Panc1 (cell line): ENCODE results near the gene ATP6V1G3. TPM values are rescaled to one million over a fixed set of nuclear protein-coding genes. Genes with fewer than 3 reads are reported as not detected.

Experiments used
- ATAC-seq: fragments of 200-7000 bp; cut with Tn5 transposase; 2 replicates; pipeline ENCODE4 v1.9.1; 2020; ENCODE audit warnings: mild to moderate bottlenecking, moderate library complexity
- BruUV-seq: library from RNA; stranded (reverse); fragments of 400-500 nt; replicated peaks from 2 replicates; lab custom pipeline; 2021; lab: Mats Ljungman, UMichigan
- CTCF ChIA-PET: fragments of 300-600 bp; sonication (Branson Sonifier 250); formaldehyde crosslinking; loops from one replicate; lab custom pipeline; 2022; ENCODE audit warnings: antibody characterized with exemption; lab: Charles Lee
- POLR2A ChIA-PET: fragments of 300-600 bp; sonication (Branson Sonifier 250); formaldehyde crosslinking; loops from one replicate; lab custom pipeline; 2022; ENCODE audit warnings: antibody characterized with exemption; lab: Charles Lee
- DNase-seq: peaks from one replicate; pipeline ENCODE4 v3.0.0-alpha.2; 2010; ENCODE audit warnings: low read depth, low spot score
- H3K27ac ChIP-seq: 2 replicates; pipeline ENCODE4 v1.5.1; 2011; ENCODE audit warnings: mild to moderate bottlenecking, low read length, inconsistent platforms
- H3K27me3 ChIP-seq: fragments of 200-500 bp; sonication (Bioruptor generic); 2 replicates; pipeline ENCODE4 v1.6.0; 2014; ENCODE audit warnings: low read length, inconsistent platforms; ENCODE audit not compliant: control insufficient read depth, insufficient read depth
- H3K36me3 ChIP-seq: fragments of 200-500 bp; sonication (Bioruptor generic); 2 replicates; pipeline ENCODE4 v1.5.1; 2014; ENCODE audit warnings: inconsistent platforms, mild to moderate bottlenecking, low read length, moderate library complexity; ENCODE audit not compliant: control insufficient read depth, insufficient read depth
- H3K4me1 ChIP-seq: 2 replicates; pipeline ENCODE4 v1.5.1; 2011; ENCODE audit warnings: inconsistent platforms, mild to moderate bottlenecking, low read length, moderate library complexity; ENCODE audit not compliant: control insufficient read depth, insufficient read depth
- H3K4me3 ChIP-seq, 2 experiments: 2 replicates each; pipeline ENCODE4 v1.5.1; 2011 to 2012; ENCODE audit warnings: low read depth in 2 of 2, low read length in 2 of 2, mild to moderate bottlenecking in 2 of 2, inconsistent platforms in 1 of 2, moderate library complexity in 1 of 2
- H3K9me3 ChIP-seq: fragments of 200-500 bp; sonication (Bioruptor generic); 2 replicates; pipeline ENCODE4 v1.5.1; 2014; ENCODE audit warnings: low read depth, mild to moderate bottlenecking, inconsistent platforms, low read length, moderate library complexity; ENCODE audit not compliant: control insufficient read depth, insufficient read depth
- CTCF ChIP-seq: fragments of 450-650 bp; IDR thresholded peaks from 2 replicates; pipeline ENCODE4 v1.5.1; 2017; ENCODE audit warnings: mild to moderate bottlenecking
- POLR2AphosphoS5 ChIP-seq: IDR thresholded peaks from 2 replicates; pipeline ENCODE4 v1.6.1; 2012; ENCODE audit warnings: mild to moderate bottlenecking, low read depth, low read length, moderate library complexity
- SIN3A ChIP-seq: IDR thresholded peaks from 2 replicates; pipeline ENCODE4 v1.6.1; 2012; ENCODE audit warnings: low read depth, mild to moderate bottlenecking, low read length, moderate library complexity, borderline replicate concordance; ENCODE audit not compliant: insufficient read depth
- TCF7L2 ChIP-seq: IDR thresholded peaks from 2 replicates; pipeline ENCODE4 v1.6.1; 2011; ENCODE audit warnings: mild to moderate bottlenecking, low read depth, low read length, inconsistent platforms
- in situ Hi-C: cut with HindIII; loops from 2 replicates; pipeline ENCODE4 v1.10.0; 2016; ENCODE audit warnings: low sequenced_read_pairs, low pct_unique_long_range_greater_than_20kb
- intact Hi-C: fragments of 100-400 bp; cut with micrococcal nuclease; formaldehyde crosslinking; loops from one replicate; pipeline ENCODE4 v1.10.0; 2022; ENCODE audit not compliant: unreplicated experiment
- total RNA-seq: library from RNA; stranded (reverse); gene quantifications from one replicate; pipeline ENCODE4 v1.2.1, GENCODE V29; 2021; ENCODE audit not compliant: unreplicated experiment
- TF ChIP-seq, protein P1 (sequence below), 2 experiments: IDR thresholded peaks; 2 replicates each; pipeline ENCODE4 v1.6.1; 2011 to 2012; ENCODE audit warnings: low read depth in 2 of 2, control low read depth in 1 of 2, low read length in 1 of 2, mild to moderate bottlenecking in 1 of 2, moderate library complexity in 1 of 2; ENCODE audit not compliant: insufficient read depth in 1 of 2

Gene ATP6V1G3
- total RNA-seq, 1 experiment from 2014 or later, result not detected

GRCh38 chr1:198575798-198576641 lies 35.5 kb upstream of the ATP6V1G3 start:
- Histone ChIP-seq H3K4me3 (no peak overlapping the region), H3K4me1 (0 out of 2 replicates have a peak, but pooled peaks cover 3% of the 10 kb centered on the region), H3K27ac (peak overlapping the region; percentile 66; the same call in 1 of the 2 replicates), H3K36me3 (no peaks in the 10 kb centered on the region), H3K9me3 (no peaks in the 10 kb centered on the region), H3K27me3 (no peaks in the 10 kb centered on the region)
- in situ Hi-C loops, result no loop called here
- ATAC-seq, result peak; percentile 82; the same call in 1 of the 2 replicates
- POLR2A ChIA-PET, result no interaction called here
- intact Hi-C loops, result no loop called here
- DNase-seq, result no peak
- no TSS peak for BruUV-seq
- TF ChIP-seq TCF7L2, result peak; percentile 72
- TF ChIP-seq CTCF, result no peak
- CTCF ChIA-PET, result interaction anchor here (0.6 kb wide), 1 partner anchor 480 kb away, joined by 3 read pairs; no protein-coding TSS in a partner anchor

DNA sequence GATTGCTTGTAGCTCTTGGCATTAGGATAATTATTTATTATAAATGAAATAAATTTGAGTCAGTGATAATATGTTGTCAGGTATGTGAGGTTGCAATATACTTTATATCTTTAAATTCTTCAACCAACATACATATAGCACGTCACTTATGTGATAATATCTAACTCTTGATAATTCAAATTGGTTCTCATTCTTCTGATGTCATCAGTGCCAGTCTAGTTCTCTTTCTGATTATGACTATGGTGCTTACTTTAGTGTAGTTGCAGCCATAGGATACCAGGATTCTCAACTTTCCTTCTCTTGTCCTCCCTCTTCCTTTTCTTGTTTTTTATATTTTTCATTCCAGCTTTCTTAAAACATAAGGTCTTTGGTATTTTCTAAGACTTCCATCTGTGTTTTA lies 34.8 kb upstream of the ATP6V1G3 start:
- BruUV-seq, result no TSS peak
- peak overlapping the region; percentile 66; the same call in 1 of the 2 replicates for H3K27ac ChIP-seq

More for the DNA sequence above, 34.8 kb upstream of the ATP6V1G3 start:
- Histone ChIP-seq H3K36me3 (no peaks in the 10 kb centered on the region), H3K4me3 (no peak overlapping the region), H3K4me1 (0 out of 2 replicates have a peak, but pooled peaks cover 3% of the 10 kb centered on the region), H3K27me3 (no peaks in the 10 kb centered on the region), H3K9me3 (no peaks in the 10 kb centered on the region)
- TF ChIP-seq, protein P1, sequence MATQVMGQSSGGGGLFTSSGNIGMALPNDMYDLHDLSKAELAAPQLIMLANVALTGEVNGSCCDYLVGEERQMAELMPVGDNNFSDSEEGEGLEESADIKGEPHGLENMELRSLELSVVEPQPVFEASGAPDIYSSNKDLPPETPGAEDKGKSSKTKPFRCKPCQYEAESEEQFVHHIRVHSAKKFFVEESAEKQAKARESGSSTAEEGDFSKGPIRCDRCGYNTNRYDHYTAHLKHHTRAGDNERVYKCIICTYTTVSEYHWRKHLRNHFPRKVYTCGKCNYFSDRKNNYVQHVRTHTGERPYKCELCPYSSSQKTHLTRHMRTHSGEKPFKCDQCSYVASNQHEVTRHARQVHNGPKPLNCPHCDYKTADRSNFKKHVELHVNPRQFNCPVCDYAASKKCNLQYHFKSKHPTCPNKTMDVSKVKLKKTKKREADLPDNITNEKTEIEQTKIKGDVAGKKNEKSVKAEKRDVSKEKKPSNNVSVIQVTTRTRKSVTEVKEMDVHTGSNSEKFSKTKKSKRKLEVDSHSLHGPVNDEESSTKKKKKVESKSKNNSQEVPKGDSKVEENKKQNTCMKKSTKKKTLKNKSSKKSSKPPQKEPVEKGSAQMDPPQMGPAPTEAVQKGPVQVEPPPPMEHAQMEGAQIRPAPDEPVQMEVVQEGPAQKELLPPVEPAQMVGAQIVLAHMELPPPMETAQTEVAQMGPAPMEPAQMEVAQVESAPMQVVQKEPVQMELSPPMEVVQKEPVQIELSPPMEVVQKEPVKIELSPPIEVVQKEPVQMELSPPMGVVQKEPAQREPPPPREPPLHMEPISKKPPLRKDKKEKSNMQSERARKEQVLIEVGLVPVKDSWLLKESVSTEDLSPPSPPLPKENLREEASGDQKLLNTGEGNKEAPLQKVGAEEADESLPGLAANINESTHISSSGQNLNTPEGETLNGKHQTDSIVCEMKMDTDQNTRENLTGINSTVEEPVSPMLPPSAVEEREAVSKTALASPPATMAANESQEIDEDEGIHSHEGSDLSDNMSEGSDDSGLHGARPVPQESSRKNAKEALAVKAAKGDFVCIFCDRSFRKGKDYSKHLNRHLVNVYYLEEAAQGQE (IDR thresholded peaks at IDR 0.05; ENCODE audit: insufficient read depth in 1 of 2, low read depth in 2 of 2, low read length in 1 of 2), result no peak
- TF ChIP-seq POLR2AphosphoS5 (no peak), TCF7L2 (no peak), SIN3A (no peak), CTCF (no peak)
- DNase-seq (no peak), ATAC-seq (no peak)
- intact Hi-C loops (no loop called here), in situ Hi-C loops (no loop called here)
- ChIA-PET CTCF (interaction anchor here (0.6 kb wide), 1 partner anchor 480 kb away, joined by 3 read pairs; no protein-coding TSS in a partner anchor), POLR2A (no interaction called here)
